MM.1S (cell line): ENCODE data around the gene CTAG2.
"Not testable (repeated sequence)": the region's sequence is repeated elsewhere in the genome, so short reads cannot be mapped to it uniquely, and the experiment has no call there.

Experiments
- DNase-seq: peaks from one replicate; pipeline ENCODE4 v3.0.0-alpha.2; 2015
- H2AFZ ChIP-seq: fragments of 300-600 bp; sonication (generic); 2 replicates; pipeline ENCODE4 v1.6.0; 2016; ENCODE audit warnings: antibody characterized with exemption, low read length
- H3F3A ChIP-seq: fragments of 300-600 bp; sonication (generic); 2 replicates; pipeline ENCODE4 v1.6.1; 2016; ENCODE audit warnings: mild to moderate bottlenecking, antibody characterized with exemption, low read length, moderate library complexity, mixed read lengths; ENCODE audit not compliant: insufficient read depth
- H3K27ac ChIP-seq: fragments of 300-600 bp; sonication (generic); 2 replicates; pipeline ENCODE4 v1.5.1; 2016; ENCODE audit warnings: mild to moderate bottlenecking, low read length
- H3K27me3 ChIP-seq: fragments of 300-600 bp; sonication (generic); replicated peaks from 2 replicates; pipeline ENCODE4 v1.6.0; 2016; ENCODE audit warnings: low read length; ENCODE audit not compliant: insufficient read depth
- H3K36me3 ChIP-seq: fragments of 300-600 bp; sonication (generic); replicated peaks from 2 replicates; pipeline ENCODE4 v1.6.1; 2016; ENCODE audit warnings: mild to moderate bottlenecking, low read length, mixed read lengths; ENCODE audit not compliant: insufficient read depth
- H3K4me1 ChIP-seq: fragments of 300-600 bp; sonication (generic); 2 replicates; pipeline ENCODE4 v1.6.1; 2016; ENCODE audit warnings: low read length, mixed read lengths
- H3K4me2 ChIP-seq: fragments of 300-600 bp; sonication (generic); 2 replicates; pipeline ENCODE4 v1.6.0; 2016; ENCODE audit warnings: low read depth, low read length
- H3K4me3 ChIP-seq: fragments of 300-600 bp; sonication (generic); 2 replicates; pipeline ENCODE4 v1.5.1; 2016; ENCODE audit warnings: low read length, mixed read lengths
- H3K79me2 ChIP-seq: fragments of 300-600 bp; sonication (generic); 2 replicates; pipeline ENCODE4 v1.6.1; 2016; ENCODE audit warnings: mixed run types, low read length, mixed read lengths
- H3K9ac ChIP-seq: fragments of 300-600 bp; sonication (generic); 2 replicates; pipeline ENCODE4 v1.6.1; 2016; ENCODE audit warnings: low read length, mixed read lengths
- H3K9me2 ChIP-seq: fragments of 300-600 bp; sonication (generic); replicated peaks from 2 replicates; pipeline ENCODE4 v1.6.1; 2016; ENCODE audit warnings: mild to moderate bottlenecking, low read length, mixed read lengths; ENCODE audit not compliant: insufficient read depth
- H3K9me3 ChIP-seq: fragments of 300-600 bp; sonication (generic); replicated peaks from 2 replicates; pipeline ENCODE4 v1.6.1; 2016; ENCODE audit warnings: mild to moderate bottlenecking, low read length, mixed read lengths; ENCODE audit not compliant: insufficient read depth
- H4K20me1 ChIP-seq: fragments of 300-600 bp; sonication (generic); 2 replicates; pipeline ENCODE4 v1.6.1; 2016; ENCODE audit warnings: mild to moderate bottlenecking, low read length, moderate library complexity, mixed read lengths; ENCODE audit not compliant: insufficient read depth
- CTCF ChIP-seq: fragments of 300-600 bp; sonication (generic); IDR thresholded peaks from 2 replicates; pipeline ENCODE4 v1.5.1; 2016; ENCODE audit warnings: antibody characterized with exemption, low read length, mixed read lengths
- EZH2 ChIP-seq: fragments of 300-600 bp; sonication (generic); optimal IDR thresholded peaks from 2 replicates; pipeline ENCODE3; 2017; ENCODE audit warnings: low read depth, mild to moderate bottlenecking, antibody characterized with exemption, low read length, mixed read lengths
- EZH2phosphoT487 ChIP-seq: fragments of 300-600 bp; sonication (generic); IDR thresholded peaks from 2 replicates; pipeline ENCODE4 v1.6.1; 2018; ENCODE audit warnings: antibody characterized with exemption, low read length

CTAG2 gene

GRCh38 chrX:154653413-154653812, at the start of gene CTAG2:
Gene CTAG2, minus strand, starts transcription at chrX:154653579. Its CDS starts 64 bp downstream, at chrX:154653515.
- not testable (repeated sequence) for H3K4me3 ChIP-seq, H3K4me1 ChIP-seq, H2AFZ ChIP-seq

GRCh38 chrX:154698630-154699248, 45.4 kb upstream of the CTAG2 start:
- Histone ChIP-seq H3K9me2 (no peaks in the 10 kb centered on the region), H3K4me1 (no peaks in the 10 kb centered on the region), H3K27ac (no peak overlapping the region), H3K4me3 (no peak overlapping the region), H3K27me3 (no peaks in the 10 kb centered on the region), H4K20me1 (no peaks in the 10 kb centered on the region), H3K79me2 (no peaks in the 10 kb centered on the region), H3K4me2 (no peak overlapping the region), H3K36me3 (no peaks in the 10 kb centered on the region), H2AFZ (no peak overlapping the region), H3K9me3 (no peaks in the 10 kb centered on the region), H3K9ac (no peak overlapping the region), H3F3A (no peaks in the 10 kb centered on the region)
- no peak for DNase-seq
- TF ChIP-seq EZH2, result no peak
- TF ChIP-seq CTCF, result no peak
- no peak for TF ChIP-seq EZH2phosphoT487

More at GRCh38 chrX:154653413-154653812, at the start of gene CTAG2:
- H4K20me1 ChIP-seq, H3K36me3 ChIP-seq, H3K9ac ChIP-seq, H3K9me2 ChIP-seq, H3F3A ChIP-seq, H3K79me2 ChIP-seq, H3K27me3 ChIP-seq, H3K27ac ChIP-seq, H3K4me2 ChIP-seq, H3K9me3 ChIP-seq, DNase-seq: not testable (repeated sequence)

GRCh38 chrX:154696676-154697045, 43.3 kb upstream of the CTAG2 start:
- Histone ChIP-seq H3K27ac (no peak overlapping the region), H3K27me3 (no peaks in the 10 kb centered on the region), H3K4me3 (no peak overlapping the region), H3K9me3 (no peaks in the 10 kb centered on the region), H3K9ac (no peak overlapping the region), H3K36me3 (no peaks in the 10 kb centered on the region), H3K4me1 (no peaks in the 10 kb centered on the region), H3K79me2 (no peaks in the 10 kb centered on the region), H4K20me1 (no peaks in the 10 kb centered on the region), H2AFZ (no peak overlapping the region), H3K4me2 (no peak overlapping the region), H3K9me2 (no peaks in the 10 kb centered on the region), H3F3A (no peaks in the 10 kb centered on the region)
- no peak for TF ChIP-seq EZH2phosphoT487
- no peak for TF ChIP-seq CTCF
- no peak for TF ChIP-seq EZH2
- DNase-seq, result no peak

GRCh38 chrX:154695911-154696675, 42.7 kb upstream of the CTAG2 start:
- Histone ChIP-seq H3K27me3 (no peaks in the 10 kb centered on the region), H3K4me1 (no peaks in the 10 kb centered on the region), H3K4me2 (no peak overlapping the region), H3K4me3 (no peak overlapping the region), H2AFZ (no peak overlapping the region), H3K27ac (no peak overlapping the region), H3K9me3 (no peaks in the 10 kb centered on the region), H3F3A (no peaks in the 10 kb centered on the region), H3K9me2 (no peaks in the 10 kb centered on the region), H3K9ac (no peak overlapping the region), H4K20me1 (no peaks in the 10 kb centered on the region), H3K36me3 (no peaks in the 10 kb centered on the region), H3K79me2 (no peaks in the 10 kb centered on the region)
- DNase-seq, result no peak
- TF ChIP-seq EZH2phosphoT487 (no peak), EZH2 (no peak), CTCF (no peak)
